ENCODE data around the gene HOXC6. TPM values are rescaled to one million over a fixed set of nuclear protein-coding genes. Genes with fewer than 3 reads are reported as not detected.

Gene HOXC6
- total and polyA plus RNA-seq, 2 of the 8 experiments (the other 6 are each of a cell fraction or from before 2014, with no cell fraction given), result not detected

DNA sequence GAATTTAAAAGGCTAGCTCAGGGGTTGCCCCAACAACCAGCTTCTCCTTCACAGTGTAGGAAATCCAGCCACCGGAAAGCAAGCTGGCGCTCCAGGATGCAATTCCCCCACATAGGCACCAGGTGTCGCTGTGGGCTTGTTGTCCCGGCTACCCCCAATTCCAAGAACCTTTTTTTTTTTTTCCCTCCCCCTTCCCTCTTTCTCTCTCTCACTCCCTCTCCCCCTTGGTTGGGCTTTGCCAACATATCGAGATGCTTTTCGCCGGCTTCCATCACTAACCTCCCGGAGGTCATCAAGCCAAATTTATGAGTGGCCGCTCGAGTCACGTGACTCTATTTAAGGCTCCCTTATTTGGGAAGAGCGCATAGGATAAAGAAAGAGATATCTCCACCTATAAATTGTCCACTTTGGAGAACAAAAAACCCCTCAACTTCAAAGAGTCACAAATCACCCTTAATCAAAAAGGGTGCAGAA, 4.4 kb downstream of the HOXC6 start, which contains the start of gene HOXC5 (continued):
- TF ChIP-seq HDAC6 (IDR thresholded peaks at IDR 0.05; ENCODE audit: low read depth, low read length) (no peak), KDM5A (IDR thresholded peaks at IDR 0.05; ENCODE audit: low read length) (no peak), POLR2A (IDR thresholded peaks at IDR 0.05; ENCODE audit: control extremely low read depth in 1 of 2, low read depth in 2 of 2, low read length in 2 of 2) (no peak), TEAD4 (IDR thresholded peaks at IDR 0.05; ENCODE audit: low read depth, low read length) (peak; percentile 50; the same call in 1 of the 2 replicates), SP1 (IDR thresholded peaks at IDR 0.05; ENCODE audit: low read depth, low read length) (peak; percentile 70), SIRT6 (IDR thresholded peaks at IDR 0.05; ENCODE audit: low read length) (no peak), MAFK (IDR thresholded peaks at IDR 0.05; ENCODE audit: low read depth, low read length) (no peak)
- TF ChIP-seq, protein P1, sequence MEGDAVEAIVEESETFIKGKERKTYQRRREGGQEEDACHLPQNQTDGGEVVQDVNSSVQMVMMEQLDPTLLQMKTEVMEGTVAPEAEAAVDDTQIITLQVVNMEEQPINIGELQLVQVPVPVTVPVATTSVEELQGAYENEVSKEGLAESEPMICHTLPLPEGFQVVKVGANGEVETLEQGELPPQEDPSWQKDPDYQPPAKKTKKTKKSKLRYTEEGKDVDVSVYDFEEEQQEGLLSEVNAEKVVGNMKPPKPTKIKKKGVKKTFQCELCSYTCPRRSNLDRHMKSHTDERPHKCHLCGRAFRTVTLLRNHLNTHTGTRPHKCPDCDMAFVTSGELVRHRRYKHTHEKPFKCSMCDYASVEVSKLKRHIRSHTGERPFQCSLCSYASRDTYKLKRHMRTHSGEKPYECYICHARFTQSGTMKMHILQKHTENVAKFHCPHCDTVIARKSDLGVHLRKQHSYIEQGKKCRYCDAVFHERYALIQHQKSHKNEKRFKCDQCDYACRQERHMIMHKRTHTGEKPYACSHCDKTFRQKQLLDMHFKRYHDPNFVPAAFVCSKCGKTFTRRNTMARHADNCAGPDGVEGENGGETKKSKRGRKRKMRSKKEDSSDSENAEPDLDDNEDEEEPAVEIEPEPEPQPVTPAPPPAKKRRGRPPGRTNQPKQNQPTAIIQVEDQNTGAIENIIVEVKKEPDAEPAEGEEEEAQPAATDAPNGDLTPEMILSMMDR (IDR thresholded peaks at IDR 0.05; ENCODE audit: control extremely low read depth in 1 of 3, insufficient read depth in 1 of 3, low read depth in 1 of 3, low read length in 3 of 3), result peak; percentile 85 to 93 (median 90)

Measured in H1 (cell line).